GM12878 (cell line): Measurements from ENCODE around the gene SUV39H1. TPM values are rescaled to one million over a fixed set of nuclear protein-coding genes. Genes with fewer than 3 reads are reported as not detected.

Experiments used
- ATF7 ChIP-seq: fragments of 450-650 bp; IDR thresholded peaks from 2 replicates; pipeline ENCODE4 v1.6.1; 2016; ENCODE audit warnings: low read depth, mild to moderate bottlenecking
- BACH1 ChIP-seq: fragments of 450-650 bp; IDR thresholded peaks from 2 replicates; pipeline ENCODE4 v1.6.1; 2017; ENCODE audit warnings: mild to moderate bottlenecking, borderline replicate concordance
- EED ChIP-seq: sonication (generic); IDR thresholded peaks from 2 replicates; pipeline ENCODE4 v1.6.1; 2016; ENCODE audit warnings: antibody characterized with exemption, low read depth
- EGR1 ChIP-seq, 2 experiments: IDR thresholded peaks; 1 replicate in 1 of 2; 2 replicates in 1 of 2; pipeline ENCODE4 v1.6.1; 2011 to 2012; ENCODE audit warnings: low read depth in 2 of 2, low read length in 2 of 2, borderline replicate concordance in 1 of 2, mild to moderate bottlenecking in 1 of 2, moderate library complexity in 1 of 2
- ELK1 ChIP-seq: IDR thresholded peaks from 2 replicates; pipeline ENCODE4 v1.6.1; 2012; ENCODE audit warnings: low read depth, low read length, improper control_type of control experiment
- EP300 ChIP-seq, 2 experiments: fragments of 150-350 bp in 1 of 2; IDR thresholded peaks; 2 replicates each; pipeline ENCODE4 v1.6.1; 2011 to 2012; ENCODE audit warnings: low read depth in 2 of 2, low read length in 2 of 2, borderline replicate concordance in 1 of 2, improper control_type of control experiment in 1 of 2, inconsistent platforms in 1 of 2; ENCODE audit not compliant: control insufficient read depth in 1 of 2
- HDAC6 ChIP-seq: fragments of 200-600 bp; sonication (generic); IDR thresholded peaks from one replicate; pipeline ENCODE4 v1.8.0; 2017; ENCODE audit warnings: antibody characterized with exemption; ENCODE audit not compliant: unreplicated experiment
- HSF1 ChIP-seq: fragments of 150-350 bp; IDR thresholded peaks from 2 replicates; pipeline ENCODE4 v1.6.1; 2014; ENCODE audit warnings: mild to moderate bottlenecking, low read depth, low read length
- KLF5 ChIP-seq: fragments of 450-650 bp; IDR thresholded peaks from 2 replicates; pipeline ENCODE4 v1.6.1; 2014; ENCODE audit warnings: mild to moderate bottlenecking; ENCODE audit not compliant: partially characterized antibody
- MEF2A ChIP-seq: IDR thresholded peaks from 2 replicates; pipeline ENCODE4 v1.6.1; 2011; ENCODE audit warnings: low read depth, mild to moderate bottlenecking, low read length, moderate library complexity; ENCODE audit not compliant: insufficient read depth
- NR2C1 ChIP-seq: fragments of 450-650 bp; IDR thresholded peaks from 2 replicates; pipeline ENCODE4 v1.6.1; 2017; ENCODE audit warnings: antibody characterized with exemption, mild to moderate bottlenecking, moderate library complexity
- PAX5 ChIP-seq: IDR thresholded peaks from 2 replicates; pipeline ENCODE4 v1.6.1; 2011; ENCODE audit warnings: low read depth, low read length, borderline replicate concordance
- PAX8 ChIP-seq: fragments of 450-650 bp; IDR thresholded peaks from 2 replicates; pipeline ENCODE4 v1.6.1; 2017; ENCODE audit warnings: mild to moderate bottlenecking, moderate library complexity
- POLR2AphosphoS2 ChIP-seq: IDR thresholded peaks from 2 replicates; pipeline ENCODE4 v1.6.1; 2011; ENCODE audit warnings: low read depth, mild to moderate bottlenecking, low read length, improper control_type of control experiment, moderate library complexity
- RUNX3 ChIP-seq: IDR thresholded peaks from 2 replicates; pipeline ENCODE4 v1.6.1; 2012; ENCODE audit warnings: low read length, inconsistent platforms
- SMC3 ChIP-seq: IDR thresholded peaks from 2 replicates; pipeline ENCODE4 v1.6.1; 2011; ENCODE audit warnings: low read length, improper control_type of control experiment, borderline replicate concordance
- SREBF2 ChIP-seq: IDR thresholded peaks from 2 replicates; pipeline ENCODE4 v1.6.1; 2012; ENCODE audit warnings: mild to moderate bottlenecking, low read length
- SUZ12 ChIP-seq: fragments of 200-600 bp; sonication (generic); IDR thresholded peaks from one replicate; pipeline ENCODE4 v1.6.1; 2018; ENCODE audit warnings: antibody characterized with exemption, mild to moderate bottlenecking; ENCODE audit not compliant: unreplicated experiment
- USF2 ChIP-seq: IDR thresholded peaks from 2 replicates; pipeline ENCODE4 v1.6.1; 2011; ENCODE audit warnings: low read depth, low read length, improper control_type of control experiment, borderline replicate concordance
- WRNIP1 ChIP-seq: IDR thresholded peaks from 2 replicates; pipeline ENCODE4 v1.6.1; 2011; ENCODE audit warnings: low read depth, low read length, improper control_type of control experiment, borderline replicate concordance
- polyA plus RNA-seq, 11 experiments: library from polyadenylated mRNA; depleted of rRNA in 4 of 11; unstranded in 6 of 11; stranded (reverse) in 5 of 11; fragments of >200 nt; fragmentation: Nextera tagmentation in 4 of 11; fragmentation: Illumina TruSeq in 1 of 11; extraction: Ambion mirVana in 4 of 11; extraction: Trizol in 1 of 11; gene quantifications; 1 replicate in 1 of 11; 2 replicates in 10 of 11; pipeline versions ENCODE4 v1.2.1 to v1.2.3, GENCODE V29; 2011 to 2016; ENCODE audit warnings: inconsistent platforms in 2 of 11, missing spikeins in 2 of 11, low read depth in 1 of 11
- total RNA-seq, 4 experiments: library from RNA; depleted of rRNA in 3 of 4; stranded (reverse); fragments of >200 nt in 3 of 4; fragmentation: Illumina TruSeq in 1 of 4; extraction: Trizol in 1 of 4; gene quantifications; 2 replicates each; pipeline versions ENCODE4 v1.2.1 to v1.2.3, GENCODE V29; 2013 to 2021
- TF ChIP-seq, protein P1 (sequence below): fragments of 150-350 bp; IDR thresholded peaks from 2 replicates; pipeline ENCODE4 v1.6.1; 2016; ENCODE audit warnings: low read depth, low read length
- TF ChIP-seq, protein P2 (sequence below): fragments of 450-650 bp; IDR thresholded peaks from 2 replicates; pipeline ENCODE4 v1.6.1; 2017; ENCODE audit warnings: borderline replicate concordance

SUV39H1 gene
- total and polyA plus RNA-seq, 10 of the 15 experiments (the other 5 are each of a cell fraction or from before 2014, with no cell fraction given), result 4.9 to 33.2 (median 17.1) TPM

DNA sequence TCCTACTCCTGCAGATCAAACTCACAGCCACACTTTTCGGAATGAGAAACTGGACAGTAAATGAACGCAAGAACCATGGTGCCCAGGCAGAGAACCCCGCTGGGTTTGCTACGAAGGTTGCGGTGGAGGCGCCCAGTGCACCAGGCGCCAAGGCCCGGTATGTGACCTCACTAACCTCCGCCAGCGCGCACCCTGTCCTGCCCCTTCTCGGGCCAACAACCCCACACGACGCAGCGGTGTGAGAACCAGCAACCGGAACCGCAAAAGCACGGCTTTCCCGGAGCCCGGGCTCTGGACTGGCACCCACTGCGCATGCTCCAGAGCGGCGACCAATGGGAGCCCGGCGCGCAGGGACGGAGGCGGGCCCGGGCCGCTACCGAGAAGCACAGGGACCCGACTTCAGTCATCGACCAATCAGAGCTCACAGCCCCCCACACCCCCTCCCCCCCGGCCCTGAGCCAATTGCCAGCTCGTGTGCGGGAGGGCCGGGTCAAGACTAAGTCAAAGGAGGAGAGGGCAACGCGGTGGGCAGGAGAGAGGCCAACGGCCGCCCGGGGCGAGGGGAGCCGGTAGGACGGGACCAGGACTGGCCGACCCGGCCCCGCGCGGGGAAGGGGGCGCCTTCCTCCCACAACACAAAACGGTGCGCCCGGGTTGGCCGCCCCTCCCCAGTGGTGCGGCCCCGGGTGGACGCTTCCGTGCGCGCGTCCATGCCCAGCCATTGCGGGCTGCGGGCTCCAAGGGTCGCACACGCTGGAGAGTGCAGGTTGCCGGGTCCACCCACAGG, 20.2 kb upstream of the SUV39H1 start (continued):
- TF ChIP-seq PAX8, result no peak
- no peak for TF ChIP-seq SMC3
- TF ChIP-seq PAX5, result peak; percentile 97
- TF ChIP-seq EGR1 (IDR thresholded peaks at IDR 0.05; ENCODE audit: borderline replicate concordance in 1 of 2, low read depth in 2 of 2, low read length in 2 of 2), result no peak
- no peak for TF ChIP-seq EP300 (IDR thresholded peaks at IDR 0.05; ENCODE audit: borderline replicate concordance in 1 of 2, control insufficient read depth in 1 of 2, low read depth in 2 of 2, low read length in 2 of 2)
- peak; percentile 81 for TF ChIP-seq RUNX3
- TF ChIP-seq HDAC6, result no peak
- no peak for TF ChIP-seq EED
- no peak for TF ChIP-seq MEF2A
- no peak for TF ChIP-seq SUZ12
- no peak for TF ChIP-seq USF2
- TF ChIP-seq KLF5, result peak; percentile 89
- TF ChIP-seq BACH1, result no peak
- TF ChIP-seq, protein P1, sequence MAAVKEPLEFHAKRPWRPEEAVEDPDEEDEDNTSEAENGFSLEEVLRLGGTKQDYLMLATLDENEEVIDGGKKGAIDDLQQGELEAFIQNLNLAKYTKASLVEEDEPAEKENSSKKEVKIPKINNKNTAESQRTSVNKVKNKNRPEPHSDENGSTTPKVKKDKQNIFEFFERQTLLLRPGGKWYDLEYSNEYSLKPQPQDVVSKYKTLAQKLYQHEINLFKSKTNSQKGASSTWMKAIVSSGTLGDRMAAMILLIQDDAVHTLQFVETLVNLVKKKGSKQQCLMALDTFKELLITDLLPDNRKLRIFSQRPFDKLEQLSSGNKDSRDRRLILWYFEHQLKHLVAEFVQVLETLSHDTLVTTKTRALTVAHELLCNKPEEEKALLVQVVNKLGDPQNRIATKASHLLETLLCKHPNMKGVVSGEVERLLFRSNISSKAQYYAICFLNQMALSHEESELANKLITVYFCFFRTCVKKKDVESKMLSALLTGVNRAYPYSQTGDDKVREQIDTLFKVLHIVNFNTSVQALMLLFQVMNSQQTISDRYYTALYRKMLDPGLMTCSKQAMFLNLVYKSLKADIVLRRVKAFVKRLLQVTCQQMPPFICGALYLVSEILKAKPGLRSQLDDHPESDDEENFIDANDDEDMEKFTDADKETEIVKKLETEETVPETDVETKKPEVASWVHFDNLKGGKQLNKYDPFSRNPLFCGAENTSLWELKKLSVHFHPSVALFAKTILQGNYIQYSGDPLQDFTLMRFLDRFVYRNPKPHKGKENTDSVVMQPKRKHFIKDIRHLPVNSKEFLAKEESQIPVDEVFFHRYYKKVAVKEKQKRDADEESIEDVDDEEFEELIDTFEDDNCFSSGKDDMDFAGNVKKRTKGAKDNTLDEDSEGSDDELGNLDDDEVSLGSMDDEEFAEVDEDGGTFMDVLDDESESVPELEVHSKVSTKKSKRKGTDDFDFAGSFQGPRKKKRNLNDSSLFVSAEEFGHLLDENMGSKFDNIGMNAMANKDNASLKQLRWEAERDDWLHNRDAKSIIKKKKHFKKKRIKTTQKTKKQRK, result no peak
- no peak for TF ChIP-seq NR2C1
- TF ChIP-seq ATF7, result peak; percentile 75
- TF ChIP-seq WRNIP1, result no peak
- TF ChIP-seq SREBF2, result no peak
- TF ChIP-seq, protein P2, sequence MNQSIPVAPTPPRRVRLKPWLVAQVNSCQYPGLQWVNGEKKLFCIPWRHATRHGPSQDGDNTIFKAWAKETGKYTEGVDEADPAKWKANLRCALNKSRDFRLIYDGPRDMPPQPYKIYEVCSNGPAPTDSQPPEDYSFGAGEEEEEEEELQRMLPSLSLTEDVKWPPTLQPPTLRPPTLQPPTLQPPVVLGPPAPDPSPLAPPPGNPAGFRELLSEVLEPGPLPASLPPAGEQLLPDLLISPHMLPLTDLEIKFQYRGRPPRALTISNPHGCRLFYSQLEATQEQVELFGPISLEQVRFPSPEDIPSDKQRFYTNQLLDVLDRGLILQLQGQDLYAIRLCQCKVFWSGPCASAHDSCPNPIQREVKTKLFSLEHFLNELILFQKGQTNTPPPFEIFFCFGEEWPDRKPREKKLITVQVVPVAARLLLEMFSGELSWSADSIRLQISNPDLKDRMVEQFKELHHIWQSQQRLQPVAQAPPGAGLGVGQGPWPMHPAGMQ, result no peak
- TF ChIP-seq ELK1, result no peak
- TF ChIP-seq HSF1, result no peak
- 0 out of 2 replicates have a peak, but pooled peaks have one; percentile 24 for TF ChIP-seq POLR2AphosphoS2
